GM19455 (cell line): ENCODE data around the gene ACOXL.
A peak's percentile ranks its signal among the peaks of the same experiment; 100 is the strongest.
"Not testable (repeated sequence)": the region's sequence is repeated elsewhere in the genome, so short reads cannot be mapped to it uniquely, and the experiment has no call there.

Experiments
- ATAC-seq: cut with Tn5 transposase; IDR thresholded peaks from one replicate; pipeline ENCODE4 v1.9.1; 2021; ENCODE audit not compliant: unreplicated experiment

The ACOXL gene

GRCh38 chr2:111050701-111051376, 318.5 kb downstream of the ACOXL start:
- no peak for ATAC-seq

- ATAC-seq, result no peak
Measured at GRCh38 chr2:111052621-111053020, 320.2 kb downstream of the ACOXL start.

- no peak for ATAC-seq
Measured at GRCh38 chr2:111053266-111053665, 320.9 kb downstream of the ACOXL start.

GRCh38 chr2:111053825-111054515, 321.6 kb downstream of the ACOXL start:
- no peak for ATAC-seq

GRCh38 chr2:111054791-111055691, 322.7 kb downstream of the ACOXL start:
- ATAC-seq, result peak; percentile 51

- ATAC-seq, result no peak
Measured at GRCh38 chr2:111055735-111056134, 323.4 kb downstream of the ACOXL start.

GRCh38 chr2:111057045-111057444, 324.7 kb downstream of the ACOXL start:
- no peak for ATAC-seq

- no peak for ATAC-seq
Measured at GRCh38 chr2:111057721-111058120, 325.3 kb downstream of the ACOXL start.

GRCh38 chr2:111058264-111058663, 325.9 kb downstream of the ACOXL start:
- no peak for ATAC-seq

- no peak for ATAC-seq
Measured at GRCh38 chr2:111061191-111061590, 328.8 kb downstream of the ACOXL start.

GRCh38 chr2:111062417-111062816, 330.0 kb downstream of the ACOXL start:
- no peak for ATAC-seq

GRCh38 chr2:111066062-111066593, 333.8 kb downstream of the ACOXL start:
- no peak for ATAC-seq

GRCh38 chr2:111068435-111069058, 336.2 kb downstream of the ACOXL start:
- ATAC-seq, result no peak

- ATAC-seq, result no peak
Measured at GRCh38 chr2:111069722-111070121, 337.3 kb downstream of the ACOXL start.

GRCh38 chr2:111071600-111072171, 339.3 kb downstream of the ACOXL start:
- ATAC-seq, result no peak

GRCh38 chr2:111072220-111072871, 340.0 kb downstream of the ACOXL start:
- ATAC-seq, result no peak

GRCh38 chr2:111082659-111083058, 350.3 kb downstream of the ACOXL start:
- not testable (repeated sequence) for ATAC-seq

- ATAC-seq, result no peak
Measured at GRCh38 chr2:111091811-111092211, 359.4 kb downstream of the ACOXL start.

- ATAC-seq, result no peak
Measured at GRCh38 chr2:111094691-111095090, 362.3 kb downstream of the ACOXL start.

- no peak for ATAC-seq
Measured at GRCh38 chr2:111095434-111095833, 363.1 kb downstream of the ACOXL start.
